Liver (tissue), 9 donors: ENCODE results near the gene NAT10. TPM values are rescaled to one million over a fixed set of nuclear protein-coding genes. Genes with fewer than 3 reads are reported as not detected.

Source experiments
- DNase-seq: peaks from one replicate; pipeline ENCODE4 v3.0.0-alpha.2; 2017; ENCODE audit warnings: low spot score
- H3K27ac ChIP-seq, 2 donors: one replicate each; pipeline ENCODE4 v1.7.0; 2013; ENCODE audit warnings: inconsistent platforms in 2 of 2, low read length in 2 of 2, control low read depth in 1 of 2, low read depth in 1 of 2, mild to moderate bottlenecking in 1 of 2
- H3K27me3 ChIP-seq, 4 donors: one replicate each; pipeline versions ENCODE4 v1.6.1 to v1.7.0; 2013; ENCODE audit warnings: low read length in 3 of 4, inconsistent platforms in 1 of 4, mild to moderate bottlenecking in 1 of 4, moderate library complexity in 1 of 4; ENCODE audit not compliant: control insufficient read depth in 4 of 4, insufficient read depth in 4 of 4
- H3K36me3 ChIP-seq, 4 donors: one replicate each; pipeline versions ENCODE4 v1.6.1 to v1.7.0; 2013; ENCODE audit warnings: low read length in 3 of 4, mild to moderate bottlenecking in 3 of 4, low read depth in 1 of 4, moderate library complexity in 1 of 4; ENCODE audit not compliant: control insufficient read depth in 4 of 4, insufficient read depth in 3 of 4
- H3K4me1 ChIP-seq, 4 donors: one replicate each; pipeline versions ENCODE4 v1.6.1 to v1.7.0; 2013; ENCODE audit warnings: low read length in 3 of 4, mild to moderate bottlenecking in 3 of 4, moderate library complexity in 1 of 4; ENCODE audit not compliant: control insufficient read depth in 4 of 4, insufficient read depth in 4 of 4
- H3K4me3 ChIP-seq, 3 donors: one replicate each; pipeline versions ENCODE4 v1.6.1 to v1.7.0; 2013; ENCODE audit warnings: low read length in 3 of 3, control low read depth in 1 of 3, low read depth in 1 of 3, mild to moderate bottlenecking in 1 of 3
- H3K9ac ChIP-seq, 2 donors: one replicate each; pipeline ENCODE4 v1.7.0; 2013; ENCODE audit warnings: low read length in 2 of 2, mild to moderate bottlenecking in 2 of 2, moderate library complexity in 2 of 2, control low read depth in 1 of 2, low read depth in 1 of 2
- H3K9me3 ChIP-seq, 4 donors: one replicate each; pipeline versions ENCODE4 v1.6.1 to v1.7.0; 2013; ENCODE audit warnings: low read length in 3 of 4; ENCODE audit not compliant: control insufficient read depth in 4 of 4
- ATF3 ChIP-seq: IDR thresholded peaks from 2 replicates; pipeline ENCODE4 v1.6.1; 2016; ENCODE audit warnings: antibody characterized with exemption
- CTCF ChIP-seq: fragments of 150-350 bp; IDR thresholded peaks from 2 replicates; pipeline ENCODE4 v1.5.1; 2017; ENCODE audit warnings: improper control_type of control experiment, low read depth, low read length; ENCODE audit not compliant: missing input control
- EGR1 ChIP-seq, 2 donors: IDR thresholded peaks; 2 replicates each; pipeline ENCODE4 v1.6.1; 2016 to 2018; ENCODE audit warnings: antibody characterized with exemption in 2 of 2, low read depth in 2 of 2
- FOXA1 ChIP-seq: IDR thresholded peaks from 2 replicates; pipeline ENCODE4 v1.6.1; 2016; ENCODE audit warnings: antibody characterized with exemption
- FOXA2 ChIP-seq: IDR thresholded peaks from 2 replicates; pipeline ENCODE4 v1.6.1; 2016; ENCODE audit warnings: antibody characterized with exemption
- GABPA ChIP-seq, 2 donors: IDR thresholded peaks in 1 of 2; conservative IDR thresholded peaks in 1 of 2; 2 replicates each; pipeline ENCODE4 v1.6.1; 2016; ENCODE audit warnings: antibody characterized with exemption in 2 of 2, mild to moderate bottlenecking in 1 of 2, moderate library complexity in 1 of 2
- HNF4A ChIP-seq, 2 donors: conservative IDR thresholded peaks; 2 replicates each; pipeline ENCODE4 v1.6.1; 2016; ENCODE audit warnings: antibody characterized with exemption in 2 of 2, mild to moderate bottlenecking in 2 of 2
- HNF4G ChIP-seq: IDR thresholded peaks from 2 replicates; pipeline ENCODE4 v1.6.1; 2016; ENCODE audit warnings: antibody characterized with exemption
- JUND ChIP-seq, 2 donors: IDR thresholded peaks; 2 replicates each; pipeline ENCODE4 v1.6.1; 2016; ENCODE audit warnings: antibody characterized with exemption in 2 of 2
- MAX ChIP-seq: IDR thresholded peaks from 2 replicates; pipeline ENCODE4 v1.6.1; 2016; ENCODE audit warnings: antibody characterized with exemption
- NR2F2 ChIP-seq: IDR thresholded peaks from 2 replicates; pipeline ENCODE4 v1.6.1; 2016; ENCODE audit warnings: antibody characterized with exemption
- RAD21 ChIP-seq, 2 donors: IDR thresholded peaks; 2 replicates each; pipeline ENCODE4 v1.6.1; 2016; ENCODE audit warnings: antibody characterized with exemption in 2 of 2, mild to moderate bottlenecking in 2 of 2
- REST ChIP-seq: IDR thresholded peaks from 2 replicates; pipeline ENCODE4 v1.6.1; 2016; ENCODE audit warnings: antibody characterized with exemption, mild to moderate bottlenecking
- RXRA ChIP-seq, 2 donors: IDR thresholded peaks; 2 replicates each; pipeline ENCODE4 v1.6.1; 2017 to 2018; ENCODE audit warnings: antibody characterized with exemption in 2 of 2, mild to moderate bottlenecking in 1 of 2
- SP1 ChIP-seq: IDR thresholded peaks from 2 replicates; pipeline ENCODE4 v1.6.1; 2018; ENCODE audit warnings: antibody characterized with exemption, mild to moderate bottlenecking
- TAF1 ChIP-seq: conservative IDR thresholded peaks from 2 replicates; pipeline ENCODE4 v1.6.1; 2016; ENCODE audit warnings: antibody characterized with exemption, mild to moderate bottlenecking
- YY1 ChIP-seq: IDR thresholded peaks from 2 replicates; pipeline ENCODE4 v1.6.1; 2016; ENCODE audit warnings: antibody characterized with exemption, mild to moderate bottlenecking
- ZBTB33 ChIP-seq: IDR thresholded peaks from 2 replicates; pipeline ENCODE4 v1.6.1; 2016; ENCODE audit warnings: antibody characterized with exemption
- WGBS: extraction: QIAGEN DNeasy Blood & Tissue Kit; methylation state at CpG from one replicate; pipeline ENCODE4 v1.1.7; 2013; 5-methylcytosine and 5-hydroxymethylcytosine counted together
- polyA plus RNA-seq, 2 donors: library from polyadenylated mRNA; stranded (reverse) in 1 of 2; unstranded in 1 of 2; fragments of 200-250 nt in 1 of 2; fragments of >200 nt in 1 of 2; fragmentation: Nextera tagmentation in 1 of 2; extraction: Ambion mirVana in 1 of 2; gene quantifications; one replicate each; pipeline versions ENCODE4 v1.2.1 to v1.2.3, GENCODE V29; 2013 to 2015
- total RNA-seq, 2 donors: library from RNA; depleted of rRNA; stranded (reverse); fragments of >200 nt; gene quantifications; one replicate each; pipeline ENCODE4 v1.2.3, GENCODE V29; 2014
- donor health status: healthy.
- donor health status: healthy.
- donor health status: healthy.
- donor health status: healthy.
- donor health status: healthy.

The NAT10 gene
- total and polyA plus RNA-seq, 4 donors: 9.1 to 14.0 (median 13.5) TPM

GRCh38 chr11:34181856-34182405 lies 76.5 kb downstream of the NAT10 start:
- H3K36me3 ChIP-seq: no peaks in the 10 kb centered on the region
- 93% methylated on average over 8 of the region's 8 CpGs for WGBS
- no peaks in the 10 kb centered on the region for H3K27me3 ChIP-seq
- H3K27ac ChIP-seq: no peak overlapping the region
- H3K9me3 ChIP-seq: no peaks in the 10 kb centered on the region
- H3K4me3 ChIP-seq: no peak overlapping the region
- no peak for DNase-seq
- H3K4me1 ChIP-seq: peaks cover 0 to 16% (median 2%) of the 10 kb centered on the region in 4 donors
- TF ChIP-seq MAX (no peak), ZBTB33 (no peak), YY1 (no peak), NR2F2 (no peak), GABPA (IDR thresholded peaks at IDR 0.05 in 1 of 2, conservative IDR thresholded peaks at IDR 0.05 in 1 of 2) (no peak), CTCF (no peak), SP1 (no peak), HNF4G (no peak), RXRA (IDR thresholded peaks at IDR 0.05) (no peak), JUND (IDR thresholded peaks at IDR 0.05) (no peak), EGR1 (IDR thresholded peaks at IDR 0.05; ENCODE audit: low read depth in 2 of 2) (no peak), REST (no peak), HNF4A (conservative IDR thresholded peaks at IDR 0.05) (no peak), TAF1 (no peak), ATF3 (no peak), FOXA1 (no peak), RAD21 (IDR thresholded peaks at IDR 0.05) (no peak), FOXA2 (no peak)
- no peak overlapping the region for H3K9ac ChIP-seq
